GM21381 (cell line): Measurements from ENCODE around the gene CPTP.

Experiments
- ATAC-seq: cut with Tn5 transposase; IDR thresholded peaks from one replicate; pipeline ENCODE4 v1.9.1; 2021; ENCODE audit warnings: mild to moderate bottlenecking, moderate library complexity; ENCODE audit not compliant: unreplicated experiment

Gene CPTP

GRCh38 chr1:1291548-1292441 is 32.8 kb upstream of the CPTP start:
- no peak for ATAC-seq

GRCh38 chr1:1292442-1292779 is 32.2 kb upstream of the CPTP start:
- ATAC-seq, result no peak

GRCh38 chr1:1292851-1293250 is 31.8 kb upstream of the CPTP start:
- ATAC-seq, result no peak

- ATAC-seq, result no peak
These were observed 31.0 kb upstream of the CPTP start for GRCh38 chr1:1293263-1294249.

- ATAC-seq, result no peak
These were observed 30.2 kb upstream of the CPTP start for GRCh38 chr1:1294250-1294890.

- ATAC-seq, result no peak
These were observed 29.3 kb upstream of the CPTP start for GRCh38 chr1:1295154-1295923.

- ATAC-seq, result no peak
These were observed 28.2 kb upstream of the CPTP start for GRCh38 chr1:1296070-1297061.

GRCh38 chr1:1297802-1298424 is 26.7 kb upstream of the CPTP start:
- no peak for ATAC-seq

- ATAC-seq, result no peak
These were observed 25.5 kb upstream of the CPTP start for GRCh38 chr1:1298861-1299685.

- ATAC-seq, result no peak
These were observed 24.8 kb upstream of the CPTP start for GRCh38 chr1:1299686-1300351.

GRCh38 chr1:1300352-1300739 is 24.3 kb upstream of the CPTP start:
- no peak for ATAC-seq

- ATAC-seq, result no peak
These were observed 22.6 kb upstream of the CPTP start for GRCh38 chr1:1302006-1302430.

- no peak for ATAC-seq
These were observed 21.6 kb upstream of the CPTP start for GRCh38 chr1:1302951-1303509.

- ATAC-seq, result no peak
These were observed 20.9 kb upstream of the CPTP start for GRCh38 chr1:1303736-1304135.

- no peak for ATAC-seq
These were observed 20.0 kb upstream of the CPTP start for GRCh38 chr1:1304331-1305299.
